Esophagus (tissue), 2 donors: ENCODE measurements around the gene PCED1A. TPM values are rescaled to one million over a fixed set of nuclear protein-coding genes. Genes with fewer than 3 reads are reported as not detected.

Source experiments
- polyA plus RNA-seq, 2 donors: library from polyadenylated mRNA; stranded (reverse); fragments of 200-250 nt; gene quantifications; one replicate each; pipeline ENCODE4 v1.2.3, GENCODE V29; 2013
- donor health status: healthy with polysubstance abuse.
- donor health status: Bipolar disorder and iron deficiency.

Gene PCED1A
- polyA plus RNA-seq, 2 donors, result 18.0 to 49.3 TPM

Other genes starting within 250 kb of the PCED1A start
- 100 to 1,000 TPM; 135 to 175 TPM for gene NOP56, start 188.0 kb downstream of the PCED1A start, polyA plus RNA-seq
- 10 to 100 TPM; 58.8 to 89.2 TPM for gene IDH3B, start 176.4 kb downstream of the PCED1A start, polyA plus RNA-seq
- 1 to 10 TPM; 4.8 to 7.0 TPM for gene EBF4, start 147.9 kb downstream of the PCED1A start, polyA plus RNA-seq
- 1 to 10 TPM in 1 of 2 donors, under 1 TPM in 1; 0.28 to 2.5 TPM for gene CPXM1, start 40.0 kb downstream of the PCED1A start, polyA plus RNA-seq
- gene C20orf141, start 25.7 kb downstream of the PCED1A start, polyA plus RNA-seq, result not detected
- not detected for gene TMEM239, start 24.3 kb downstream of the PCED1A start, polyA plus RNA-seq
- 10 to 100 TPM; 28.6 to 35.8 TPM for gene VPS16, start 90 bp upstream of the PCED1A start, polyA plus RNA-seq
- gene PTPRA, start 32.8 kb upstream of the PCED1A start, polyA plus RNA-seq, result 10 to 100 TPM; 11.5 to 21.7 TPM
- under 1 TPM in 1 of 2 donors, not detected in 1; 0.24 TPM for gene GNRH2, start 203.0 kb upstream of the PCED1A start, polyA plus RNA-seq
- gene MRPS26, start 205.4 kb upstream of the PCED1A start, polyA plus RNA-seq, result 10 to 100 TPM; 57.2 to 67.1 TPM
- gene OXT, start 231.0 kb upstream of the PCED1A start, polyA plus RNA-seq, result under 1 TPM in 1 of 2 donors, not detected in 1; 0.13 TPM
- gene AVP, start 244.1 kb upstream of the PCED1A start, polyA plus RNA-seq, result not detected